ENCODE data around the gene OGFR.

OGFR gene

GRCh38 chr20:62765432-62766070 lies 39.1 kb upstream of the OGFR start:
- H3K27ac Mint-ChIP-seq: no peak overlapping the region
- no peaks in the 10 kb centered on the region for H3K36me3 Mint-ChIP-seq
- DNase-seq (ENCODE audit: low spot score in 2 of 2) (no peak), ATAC-seq (no peak)
- H3K4me3 Mint-ChIP-seq: no peak overlapping the region
- H3K9me3 Mint-ChIP-seq: no peaks in the 10 kb centered on the region
- peaks cover 8% of the 10 kb centered on the region for H3K4me1 Mint-ChIP-seq

GRCh38 chr20:62766071-62766450 lies 38.6 kb upstream of the OGFR start:
- Mint-ChIP-seq H3K27ac (no peak overlapping the region), H3K4me1 (peaks cover 8% of the 10 kb centered on the region), H3K4me3 (no peak overlapping the region), H3K36me3 (no peaks in the 10 kb centered on the region), H3K9me3 (no peaks in the 10 kb centered on the region)
- ATAC-seq (no peak), DNase-seq (ENCODE audit: low spot score in 2 of 2) (no peak)

GRCh38 chr20:62766716-62767115 lies 37.9 kb upstream of the OGFR start:
- H3K4me3 Mint-ChIP-seq: no peak overlapping the region
- H3K27ac Mint-ChIP-seq: peak overlapping the region; percentile 36

GRCh38 chr20:62768234-62768546 lies 36.4 kb upstream of the OGFR start:
- Mint-ChIP-seq H3K27ac (peak overlapping the region; percentile 36), H3K4me3 (no peak overlapping the region), H3K36me3 (no peaks in the 10 kb centered on the region), H3K4me1 (peaks cover 17% of the 10 kb centered on the region), H3K9me3 (no peaks in the 10 kb centered on the region)
- DNase-seq (ENCODE audit: low spot score in 2 of 2) (no peak), ATAC-seq (no peak)

More at GRCh38 chr20:62766716-62767115, 37.9 kb upstream of the OGFR start:
- no peak for DNase-seq (ENCODE audit: low spot score in 2 of 2)
- no peak for ATAC-seq
- Mint-ChIP-seq H3K9me3 (no peaks in the 10 kb centered on the region), H3K4me1 (peaks cover 8% of the 10 kb centered on the region), H3K36me3 (no peaks in the 10 kb centered on the region)

- no peak for DNase-seq (ENCODE audit: low spot score in 2 of 2)
- Mint-ChIP-seq H3K36me3 (no peaks in the 10 kb centered on the region), H3K27ac (peak overlapping the region; percentile 36), H3K9me3 (no peaks in the 10 kb centered on the region), H3K4me1 (peaks cover 18% of the 10 kb centered on the region), H3K4me3 (no peak overlapping the region)
- ATAC-seq: no peak
These were observed 35.9 kb upstream of the OGFR start for GRCh38 chr20:62768551-62769287.

- Mint-ChIP-seq H3K4me1 (peaks cover 23% of the 10 kb centered on the region), H3K36me3 (no peaks in the 10 kb centered on the region), H3K27ac (no peak overlapping the region), H3K9me3 (no peaks in the 10 kb centered on the region), H3K4me3 (no peak overlapping the region)
- ATAC-seq: no peak
- DNase-seq (ENCODE audit: low spot score in 2 of 2): no peak
These were observed 35.1 kb upstream of the OGFR start for GRCh38 chr20:62769346-62770071.

GRCh38 chr20:62770111-62770910 lies 34.3 kb upstream of the OGFR start:
- no peak for ATAC-seq
- H3K4me3 Mint-ChIP-seq: no peak overlapping the region
- H3K27ac Mint-ChIP-seq: no peak overlapping the region
- no peaks in the 10 kb centered on the region for H3K36me3 Mint-ChIP-seq
- H3K4me1 Mint-ChIP-seq: peaks cover 31% of the 10 kb centered on the region
- DNase-seq (ENCODE audit: low spot score in 2 of 2): no peak
- no peaks in the 10 kb centered on the region for H3K9me3 Mint-ChIP-seq

- Mint-ChIP-seq H3K27ac (no peak overlapping the region), H3K9me3 (no peaks in the 10 kb centered on the region), H3K4me3 (no peak overlapping the region), H3K4me1 (peaks cover 37% of the 10 kb centered on the region), H3K36me3 (no peaks in the 10 kb centered on the region)
- no peak for ATAC-seq
- no peak for DNase-seq (ENCODE audit: low spot score in 2 of 2)
These were observed 33.7 kb upstream of the OGFR start for GRCh38 chr20:62770916-62771315.

- Mint-ChIP-seq H3K4me1 (peaks cover 44% of the 10 kb centered on the region), H3K36me3 (no peaks in the 10 kb centered on the region), H3K27ac (peak overlapping the region; percentile 54), H3K9me3 (no peaks in the 10 kb centered on the region), H3K4me3 (no peak overlapping the region)
- ATAC-seq: no peak
- no peak for DNase-seq (ENCODE audit: low spot score in 2 of 2)
These were observed 33.1 kb upstream of the OGFR start for GRCh38 chr20:62771396-62772102.

- Mint-ChIP-seq H3K27ac (no peak overlapping the region), H3K4me1 (peaks cover 45% of the 10 kb centered on the region)
- no peak for ATAC-seq
These were observed 32.5 kb upstream of the OGFR start for GRCh38 chr20:62772103-62772611.

GRCh38 chr20:62772619-62772989 lies 32.0 kb upstream of the OGFR start:
- H3K9me3 Mint-ChIP-seq: peaks cover 3% of the 10 kb centered on the region
- H3K4me1 Mint-ChIP-seq: peaks cover 46% of the 10 kb centered on the region
- H3K36me3 Mint-ChIP-seq: no peaks in the 10 kb centered on the region
- DNase-seq (ENCODE audit: low spot score in 2 of 2) (no peak), ATAC-seq (no peak)
- peak overlapping the region; percentile 32 for H3K27ac Mint-ChIP-seq
- no peak overlapping the region for H3K4me3 Mint-ChIP-seq

More at GRCh38 chr20:62772103-62772611, 32.5 kb upstream of the OGFR start:
- Mint-ChIP-seq H3K9me3 (peaks cover 3% of the 10 kb centered on the region), H3K4me3 (no peak overlapping the region), H3K36me3 (no peaks in the 10 kb centered on the region)
- DNase-seq (ENCODE audit: low spot score in 2 of 2): no peak

- Mint-ChIP-seq H3K36me3 (no peaks in the 10 kb centered on the region), H3K4me1 (peaks cover 46% of the 10 kb centered on the region), H3K27ac (peak overlapping the region; percentile 32), H3K4me3 (no peak overlapping the region), H3K9me3 (peaks cover 3% of the 10 kb centered on the region)
- ATAC-seq: no peak
- no peak for DNase-seq (ENCODE audit: low spot score in 2 of 2)
These were observed 31.4 kb upstream of the OGFR start for GRCh38 chr20:62772990-62773844.

- H3K36me3 Mint-ChIP-seq: no peaks in the 10 kb centered on the region
- DNase-seq (ENCODE audit: low spot score in 2 of 2): no peak
- peaks cover 3% of the 10 kb centered on the region for H3K9me3 Mint-ChIP-seq
- no peak for ATAC-seq
- peak overlapping the region; percentile 98 for H3K27ac Mint-ChIP-seq
- no peak overlapping the region for H3K4me3 Mint-ChIP-seq
- peaks cover 46% of the 10 kb centered on the region for H3K4me1 Mint-ChIP-seq
These were observed 30.6 kb upstream of the OGFR start for GRCh38 chr20:62773845-62774714.
